Measurements from ENCODE around the gene VAV2. TPM values are rescaled to one million over a fixed set of nuclear protein-coding genes. Genes with fewer than 3 reads are reported as not detected.

VAV2 gene
- total RNA-seq, 4 donors from 2014 or later: 9.1 to 13.5 (median 10.1) TPM

DNA sequence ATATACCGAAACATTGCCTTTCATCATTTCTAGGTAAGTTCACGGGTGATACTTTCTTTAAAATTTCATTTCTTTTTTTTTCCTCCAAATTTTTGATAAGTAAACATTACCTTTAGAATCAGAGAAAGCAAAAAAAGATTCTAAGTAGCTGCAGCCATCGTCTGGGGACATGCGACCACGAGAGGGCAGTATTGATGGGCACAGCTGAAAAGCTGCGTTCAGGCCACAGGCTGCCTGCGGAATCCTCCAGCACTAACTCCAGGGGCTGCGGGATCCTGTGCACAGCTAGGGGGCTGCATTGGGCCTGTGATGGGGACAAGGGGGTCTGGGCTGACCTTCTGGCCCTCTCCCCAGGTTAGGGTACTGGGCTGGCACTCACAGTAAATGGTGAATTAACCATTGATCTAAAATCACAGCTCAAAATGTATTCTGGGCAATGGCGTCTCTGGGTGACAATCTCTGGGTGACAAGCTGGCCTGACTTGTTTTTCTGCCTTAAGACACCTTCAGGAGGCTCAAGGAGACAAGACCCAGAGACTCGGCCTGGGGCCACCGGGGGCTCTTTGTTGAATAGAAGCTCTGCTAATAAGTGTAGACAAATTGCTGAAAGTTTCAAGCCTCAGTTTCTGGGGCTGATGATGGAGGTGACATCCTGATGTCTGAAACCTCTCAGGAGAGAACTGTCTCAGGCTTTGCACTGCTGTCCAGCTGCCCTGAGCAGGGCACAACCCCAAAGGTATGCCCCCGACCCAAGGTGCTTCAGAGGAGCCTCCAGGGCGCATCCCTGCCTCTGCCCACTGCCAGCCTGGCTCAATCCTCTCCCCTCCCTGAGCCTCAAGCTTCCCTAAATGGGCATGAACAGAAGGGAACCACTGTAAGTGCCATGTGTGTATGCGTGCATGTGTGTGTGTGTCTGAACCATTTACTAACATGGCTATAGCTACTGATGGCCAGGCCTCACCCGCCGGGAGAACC, 209.7 kb downstream of the VAV2 start:
- Histone ChIP-seq H3K4me1 (peaks cover 0 to 7% (median 4%) of the 10 kb centered on the region in 4 donors), H3K4me3 (no peak overlapping the region), H3K36me3 (peaks cover 4 to 56% (median 26%) of the 10 kb centered on the region in 4 donors), H3K27ac (replicated peaks in 1 of 4) (no peak overlapping the region), H3K27me3 (no peaks in the 10 kb centered on the region), H3K9me3 (no peaks in the 10 kb centered on the region)
- intact Hi-C loops (cut with DNase I): loop anchor here (2.0 kb wide), 1 partner anchor 212 kb away; no protein-coding TSS in a partner anchor
- no peak for TF ChIP-seq EP300 (IDR thresholded peaks at IDR 0.05)
- TF ChIP-seq, protein P1, sequence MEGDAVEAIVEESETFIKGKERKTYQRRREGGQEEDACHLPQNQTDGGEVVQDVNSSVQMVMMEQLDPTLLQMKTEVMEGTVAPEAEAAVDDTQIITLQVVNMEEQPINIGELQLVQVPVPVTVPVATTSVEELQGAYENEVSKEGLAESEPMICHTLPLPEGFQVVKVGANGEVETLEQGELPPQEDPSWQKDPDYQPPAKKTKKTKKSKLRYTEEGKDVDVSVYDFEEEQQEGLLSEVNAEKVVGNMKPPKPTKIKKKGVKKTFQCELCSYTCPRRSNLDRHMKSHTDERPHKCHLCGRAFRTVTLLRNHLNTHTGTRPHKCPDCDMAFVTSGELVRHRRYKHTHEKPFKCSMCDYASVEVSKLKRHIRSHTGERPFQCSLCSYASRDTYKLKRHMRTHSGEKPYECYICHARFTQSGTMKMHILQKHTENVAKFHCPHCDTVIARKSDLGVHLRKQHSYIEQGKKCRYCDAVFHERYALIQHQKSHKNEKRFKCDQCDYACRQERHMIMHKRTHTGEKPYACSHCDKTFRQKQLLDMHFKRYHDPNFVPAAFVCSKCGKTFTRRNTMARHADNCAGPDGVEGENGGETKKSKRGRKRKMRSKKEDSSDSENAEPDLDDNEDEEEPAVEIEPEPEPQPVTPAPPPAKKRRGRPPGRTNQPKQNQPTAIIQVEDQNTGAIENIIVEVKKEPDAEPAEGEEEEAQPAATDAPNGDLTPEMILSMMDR (IDR thresholded peaks at IDR 0.05): peak; percentile 58 to 82 (median 67)
- TF ChIP-seq POLR2AphosphoS5 (IDR thresholded peaks at IDR 0.05): no peak
- no peak for TF ChIP-seq POLR2A (IDR thresholded peaks at IDR 0.05; ENCODE audit: low read depth)
- DNase-seq (ENCODE audit: extremely low spot score): no peak
- WGBS: 36% methylated on average over 10 of the region's 16 CpGs

DNA sequence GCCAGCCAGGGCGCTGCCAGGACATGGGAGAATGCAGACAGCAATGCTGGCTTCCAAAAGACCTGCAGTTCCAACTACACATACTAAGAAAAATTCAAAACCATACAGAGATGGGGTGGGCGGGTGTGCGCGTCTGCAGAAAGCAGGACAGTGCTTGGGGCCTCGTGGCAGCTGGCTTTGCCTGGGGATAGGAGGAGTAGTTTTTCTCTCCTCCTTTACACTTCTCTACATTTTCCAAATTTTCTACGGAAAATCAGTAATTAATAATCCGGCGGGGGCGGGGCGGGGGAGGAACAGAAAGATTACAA, 210.3 kb downstream of the VAV2 start:
- DNase-seq (ENCODE audit: extremely low spot score): no peak
- Histone ChIP-seq H3K27ac (replicated peaks in 1 of 4) (no peak overlapping the region), H3K27me3 (no peaks in the 10 kb centered on the region), H3K9me3 (no peaks in the 10 kb centered on the region), H3K4me3 (no peak overlapping the region), H3K4me1 (peaks cover 4 to 8% (median 7%) of the 10 kb centered on the region in 4 donors), H3K36me3 (peaks cover 4 to 62% (median 28%) of the 10 kb centered on the region in 4 donors)
- 83% methylated on average over 10 of the region's 10 CpGs for WGBS
- intact Hi-C loops (cut with DNase I): loop anchor here (2.0 kb wide), 1 partner anchor 213 kb away; no protein-coding TSS in a partner anchor
- TF ChIP-seq EP300 (IDR thresholded peaks at IDR 0.05) (no peak), POLR2A (IDR thresholded peaks at IDR 0.05; ENCODE audit: low read depth) (no peak)

DNA sequence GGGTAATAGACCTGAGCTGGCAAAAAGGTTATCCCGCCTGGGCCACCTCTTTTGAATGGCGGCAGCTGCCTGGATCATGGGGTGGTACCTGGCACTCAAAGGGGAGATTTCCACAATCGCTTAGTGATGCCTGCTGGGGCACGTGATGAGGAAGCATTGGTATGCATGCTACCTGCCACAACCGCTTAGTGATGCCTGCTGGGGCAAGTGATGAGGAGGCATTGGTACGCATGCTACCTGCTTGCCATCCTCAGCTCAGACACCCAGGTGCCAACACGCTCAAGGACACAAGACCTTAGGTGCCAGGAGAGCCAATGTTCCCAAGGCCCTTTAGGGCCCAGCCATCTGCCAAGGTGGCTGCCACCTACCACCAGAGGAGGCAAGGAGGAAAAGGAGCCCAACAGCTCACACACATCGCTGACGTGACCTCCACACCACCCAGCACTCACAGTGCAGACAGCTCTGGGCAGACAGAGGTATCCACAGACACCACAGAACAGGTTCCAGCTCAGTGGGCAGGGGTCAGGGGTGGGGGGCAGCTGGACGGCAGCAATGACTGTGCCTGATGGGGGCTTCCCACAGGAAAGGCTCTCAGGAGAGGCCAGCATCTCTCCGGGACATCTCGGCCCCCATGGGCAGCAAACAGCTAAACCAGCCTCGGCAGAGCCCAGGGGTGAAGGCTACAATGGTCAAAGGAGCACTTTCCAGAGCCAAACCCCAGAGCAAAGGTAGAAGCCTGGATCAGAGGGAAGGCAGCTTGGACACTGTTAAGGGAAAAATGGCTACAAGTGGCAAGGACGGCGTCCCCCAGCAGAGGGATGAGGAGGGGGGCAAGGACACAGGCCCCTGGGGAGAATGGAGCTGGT, 210.9 kb downstream of the VAV2 start:
- intact Hi-C loops (cut with DNase I): no loop called here
- TF ChIP-seq EP300 (IDR thresholded peaks at IDR 0.05) (no peak), POLR2AphosphoS5 (IDR thresholded peaks at IDR 0.05) (no peak), POLR2A (IDR thresholded peaks at IDR 0.05; ENCODE audit: low read depth) (no peak)
- TF ChIP-seq, protein P1 (IDR thresholded peaks at IDR 0.05): no peak
- Histone ChIP-seq H3K36me3 (peaks cover 4 to 68% (median 31%) of the 10 kb centered on the region in 4 donors), H3K4me1 (peaks cover 4 to 8% (median 7%) of the 10 kb centered on the region in 4 donors), H3K27me3 (no peaks in the 10 kb centered on the region), H3K27ac (replicated peaks in 1 of 4) (no peak overlapping the region), H3K9me3 (no peaks in the 10 kb centered on the region), H3K4me3 (no peak overlapping the region)
- WGBS: 97% methylated on average over 9 of the region's 15 CpGs
- no peak for DNase-seq (ENCODE audit: extremely low spot score)

DNA sequence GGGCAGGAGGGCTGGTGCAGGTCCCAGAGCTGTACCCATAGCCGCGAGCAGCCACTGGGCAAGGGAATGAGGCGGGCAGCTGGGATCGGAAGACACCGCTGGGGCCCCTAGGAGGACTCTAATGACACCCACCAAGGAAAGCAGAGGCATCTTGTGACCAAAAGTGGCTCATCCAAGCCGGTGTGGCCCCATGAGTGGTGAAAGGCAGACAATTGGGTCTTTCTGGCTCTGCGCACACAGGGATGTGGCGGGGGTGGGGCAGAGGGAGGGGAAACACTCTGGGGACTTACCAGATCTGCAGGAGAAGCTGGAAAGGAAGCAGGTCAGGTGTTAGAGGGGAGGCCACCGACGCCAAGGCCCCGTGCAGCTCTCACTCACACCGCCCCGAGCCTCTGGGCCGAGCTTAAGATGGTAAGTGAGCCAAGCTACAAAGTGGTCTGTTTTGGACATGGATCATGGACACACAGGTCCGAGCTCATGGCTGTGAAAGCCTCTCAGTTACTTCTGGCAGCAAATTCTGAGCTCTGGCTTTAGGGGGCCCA, 211.6 kb downstream of the VAV2 start:
- no peak for DNase-seq (ENCODE audit: extremely low spot score)
- H3K9me3 ChIP-seq: no peaks in the 10 kb centered on the region
- H3K36me3 ChIP-seq: peaks cover 4 to 72% (median 34%) of the 10 kb centered on the region in 4 donors
- H3K27ac ChIP-seq (replicated peaks in 1 of 4): no peak overlapping the region
- intact Hi-C loops (cut with DNase I): no loop called here
- 92% methylated on average over 10 of the region's 15 CpGs for WGBS
- H3K4me3 ChIP-seq: no peak overlapping the region
- H3K4me1 ChIP-seq: peaks cover 4 to 8% (median 7%) of the 10 kb centered on the region in 4 donors
- H3K27me3 ChIP-seq: no peaks in the 10 kb centered on the region
- TF ChIP-seq EP300 (IDR thresholded peaks at IDR 0.05) (no peak), POLR2AphosphoS5 (IDR thresholded peaks at IDR 0.05) (no peak), POLR2A (IDR thresholded peaks at IDR 0.05; ENCODE audit: low read depth) (no peak)
- TF ChIP-seq, protein P1 (IDR thresholded peaks at IDR 0.05): no peak

Measured in esophagus muscularis mucosa (tissue), 4 donors.